Diencephalon (tissue), 1 donor: ENCODE measurements around the gene SUZ12. TPM values are rescaled to one million over a fixed set of nuclear protein-coding genes. Genes with fewer than 3 reads are reported as not detected.

ENCODE experiments used
- small RNA-seq: library from RNA; depleted of rRNA; stranded (forward); fragments of <200 nt; gene quantifications from one replicate; pipeline ENCODE3, GENCODE V24; 2014
- total RNA-seq: library from RNA; depleted of rRNA; stranded (reverse); fragments of >200 nt; gene quantifications from one replicate; pipeline ENCODE4 v1.2.3, GENCODE V29; 2014

SUZ12 gene
- 36.7 TPM for total RNA-seq

DNA sequence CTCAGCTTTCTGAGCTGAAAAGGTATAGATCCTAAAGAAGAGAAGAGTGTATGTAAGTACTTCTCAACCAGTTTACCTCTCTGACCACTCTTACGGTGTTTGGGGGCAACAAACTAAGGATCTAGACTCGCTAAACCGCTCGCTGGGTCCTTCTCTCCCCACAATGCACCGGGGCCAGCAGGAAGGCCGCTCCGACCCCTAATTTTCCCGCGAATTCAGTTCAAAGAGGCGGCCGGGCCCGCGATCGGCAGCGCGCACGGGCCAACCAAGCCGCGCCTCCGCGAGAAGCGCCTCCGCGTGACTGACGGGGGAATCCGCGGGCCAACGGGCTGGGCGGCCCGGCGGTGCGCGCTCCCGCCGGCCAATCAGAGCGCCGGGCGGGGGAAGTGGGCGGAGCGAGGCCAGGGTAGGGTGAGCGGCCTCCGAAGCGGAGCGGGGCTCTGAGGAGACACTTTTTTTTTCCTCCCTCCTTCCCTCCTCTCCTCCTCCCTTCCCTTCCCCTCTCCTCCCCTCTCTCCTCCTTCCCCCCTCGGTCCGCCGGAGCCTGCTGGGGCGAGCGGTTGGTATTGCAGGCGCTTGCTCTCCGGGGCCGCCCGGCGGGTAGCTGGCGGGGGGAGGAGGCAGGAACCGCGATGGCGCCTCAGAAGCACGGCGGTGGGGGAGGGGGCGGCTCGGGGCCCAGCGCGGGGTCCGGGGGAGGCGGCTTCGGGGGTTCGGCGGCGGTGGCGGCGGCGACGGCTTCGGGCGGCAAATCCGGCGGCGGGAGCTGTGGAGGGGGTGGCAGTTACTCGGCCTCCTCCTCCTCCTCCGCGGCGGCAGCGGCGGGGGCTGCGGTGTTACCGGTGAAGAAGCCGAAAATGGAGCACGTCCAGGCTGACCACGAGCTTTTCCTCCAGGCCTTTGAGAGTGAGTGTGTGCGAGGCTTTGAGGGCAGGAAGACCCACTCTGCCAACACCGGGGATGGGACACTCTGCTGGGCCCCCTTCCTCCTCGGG is at the start of gene SUZ12:
Gene SUZ12, plus strand, starts transcription at position 393 of the 995 bp plus-strand sequence. Its CDS starts 240 bp downstream, at position 633.

DNA sequence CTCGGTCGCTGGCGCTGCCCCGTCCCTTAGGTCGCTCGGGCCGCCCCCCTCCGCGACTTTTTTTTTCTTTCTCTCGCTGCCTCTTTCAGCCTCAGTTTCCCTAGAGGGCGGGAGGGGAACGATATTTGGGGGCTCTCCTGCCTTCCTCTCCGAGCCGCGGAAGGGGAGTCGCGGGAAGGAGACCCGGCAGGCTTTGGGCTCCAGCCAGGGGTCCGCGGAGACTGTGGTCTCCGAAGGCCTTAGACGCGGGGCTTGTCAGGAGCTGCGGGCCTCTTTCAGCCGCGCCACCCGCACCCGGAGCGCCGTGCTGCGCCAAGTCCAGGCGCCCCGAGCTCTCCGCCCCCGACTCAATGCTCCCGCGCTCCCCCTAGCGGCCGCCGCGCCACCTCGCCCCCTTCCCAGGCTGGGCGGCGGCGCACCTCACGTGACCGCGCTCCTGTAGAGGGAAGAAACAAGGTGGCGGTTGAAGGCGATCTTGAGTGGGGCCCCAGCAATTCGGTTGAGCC is 70.2 kb downstream of the SUZ12 start, which contains the start of gene LRRC37B:
Gene LRRC37B, plus strand, starts transcription at position 427 of the 506 bp plus-strand sequence. CDS start 14,010 bp downstream, outside the sequence.

Small RNA genes lying within 50 kb of the gene (small RNA-seq; reads per million reads assigned to genes)
- gene AC090616.4 (not detected), gene RNA5SP437 (not detected)

Other genes with a start within 250 kb of the SUZ12 start
- 49.1 TPM for gene COPRS, start 77.8 kb upstream of the SUZ12 start, total RNA-seq
- gene UTP6, start 35.3 kb upstream of the SUZ12 start, total RNA-seq, result 37.8 TPM
- gene LRRC37B, start 70.4 kb downstream of the SUZ12 start, total RNA-seq, result 88.3 TPM
- gene RHOT1, start 205.5 kb downstream of the SUZ12 start, total RNA-seq, result 119 TPM